MCF 10A (cell line): ENCODE results near the gene GPSM3. TPM values are rescaled to one million over a fixed set of nuclear protein-coding genes. Genes with fewer than 3 reads are reported as not detected.
"Not testable (repeated sequence)": the region's sequence is repeated elsewhere in the genome, so short reads cannot be mapped to it uniquely, and the experiment has no call there.

Source experiments
- BruUV-seq: library from RNA; stranded (reverse); fragments of 400-500 nt; replicated peaks from 2 replicates; lab custom pipeline; 2021; lab: Mats Ljungman, UMichigan
- CTCF ChIA-PET: fragments of 300-600 bp; sonication (Branson Sonifier 250); formaldehyde crosslinking; extraction: SDS; loops from one replicate; lab custom pipeline; 2021; ENCODE audit warnings: antibody characterized with exemption, inconsistent platforms; lab: Yijun Ruan, JAX
- POLR2A ChIA-PET: fragments of 300-600, 350-650 bp; sonication (Branson Sonifier 250); formaldehyde crosslinking; extraction: SDS; loops from one replicate; lab custom pipeline; 2020; ENCODE audit warnings: antibody characterized with exemption, inconsistent platforms; lab: Yijun Ruan, JAX
- DNase-seq: peaks from one replicate; pipeline ENCODE4 v3.0.0-alpha.2; 2018; ENCODE audit not compliant: unreplicated experiment
- H3K27ac Mint-ChIP-seq: one replicate; pipeline ENCODE4 v1.8.0; 2022; ENCODE audit warnings: mild to moderate bottlenecking, low read depth, mixed read lengths; ENCODE audit not compliant: unreplicated experiment
- H3K27me3 Mint-ChIP-seq: one replicate; pipeline ENCODE4 v1.8.0; 2022; ENCODE audit warnings: mixed read lengths; ENCODE audit not compliant: insufficient read depth, unreplicated experiment
- H3K36me3 Mint-ChIP-seq: one replicate; pipeline ENCODE4 v1.8.0; 2022; ENCODE audit warnings: mild to moderate bottlenecking, moderate library complexity, mixed read lengths; ENCODE audit not compliant: insufficient read depth, unreplicated experiment
- H3K4me1 Mint-ChIP-seq: one replicate; pipeline ENCODE4 v1.8.0; 2022; ENCODE audit warnings: mixed read lengths; ENCODE audit not compliant: insufficient read depth, unreplicated experiment
- H3K4me3 Mint-ChIP-seq: one replicate; pipeline ENCODE4 v1.8.0; 2022; ENCODE audit warnings: mild to moderate bottlenecking, moderate library complexity, mixed read lengths; ENCODE audit not compliant: unreplicated experiment
- H3K9me3 Mint-ChIP-seq: one replicate; pipeline ENCODE4 v1.8.0; 2022; ENCODE audit warnings: mixed read lengths; ENCODE audit not compliant: unreplicated experiment
- intact Hi-C: fragments of 100-400 bp; cut with micrococcal nuclease; formaldehyde crosslinking; loops from 2 replicates; pipeline ENCODE4 v1.14.1; 2022
- total RNA-seq: library from RNA; stranded (reverse); gene quantifications from 2 replicates; pipeline ENCODE4 v1.2.3, GENCODE V29; 2022
- TF ChIP-seq, protein P1 (sequence below): fragments of 200-600 bp; IDR thresholded peaks from one replicate; pipeline ENCODE4 v1.8.0; 2022; ENCODE audit warnings: antibody characterized with exemption, mild to moderate bottlenecking; ENCODE audit not compliant: unreplicated experiment

GPSM3 gene
- total RNA-seq, 1 experiment from 2014 or later, result 0.84 TPM

DNA sequence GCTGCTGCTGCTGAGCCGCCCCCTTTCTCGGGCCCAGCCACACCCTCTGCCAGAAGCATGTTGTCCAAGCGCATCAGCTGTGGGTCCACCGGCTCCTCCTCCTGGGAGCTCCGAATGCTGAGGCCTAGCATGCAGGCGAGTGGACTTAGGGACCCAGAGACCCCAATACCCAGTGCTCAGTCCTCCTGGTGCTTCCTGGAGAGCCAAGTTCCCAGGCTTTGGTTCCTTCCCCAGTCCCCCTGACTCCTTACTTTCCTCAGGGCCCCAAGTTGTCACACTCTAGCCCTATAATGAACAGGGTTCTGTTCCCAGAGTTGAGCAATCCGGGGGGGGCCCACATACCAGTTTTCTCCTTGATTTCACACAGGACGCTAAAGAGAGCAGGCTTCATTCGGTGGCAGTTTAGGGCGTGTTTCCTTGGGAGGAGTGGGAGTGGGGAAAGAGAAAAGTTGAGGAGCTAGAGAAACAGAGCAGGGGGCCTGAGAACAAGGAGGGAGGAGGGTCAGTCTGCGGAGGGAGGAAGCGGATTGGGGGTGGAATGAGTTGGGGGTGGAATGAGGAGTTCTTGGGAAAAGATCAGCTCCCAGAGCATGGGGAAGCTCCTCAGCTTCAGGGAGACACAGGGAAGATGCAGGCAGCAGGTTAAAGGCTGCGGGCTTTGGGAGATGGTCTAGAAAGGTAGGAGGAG is 3.9 kb downstream of the GPSM3 start:
- Mint-ChIP-seq H3K4me1 (peaks cover 24% of the 10 kb centered on the region), H3K4me3 (peak overlapping the region; percentile 83), H3K36me3 (peaks cover 43% of the 10 kb centered on the region), H3K9me3 (no peaks in the 10 kb centered on the region), H3K27me3 (no peaks in the 10 kb centered on the region), H3K27ac (peak overlapping the region; percentile 86)
- TSS peak; percentile 19 for BruUV-seq
- no peak for DNase-seq
- ChIA-PET POLR2A (interaction anchor here (0.5 to 3.2 kb wide), 9 partner anchors 9 to 567 kb away, joined by 3 to 78 read pairs (median 3); partner anchors contain the start of genes AGPAT1, ATF6B, FKBPL and RNF5), CTCF (interaction anchor here (0.6 kb wide), 1 partner anchor 667 kb away, joined by 3 read pairs; no protein-coding TSS in a partner anchor)
- TF ChIP-seq, protein P1, sequence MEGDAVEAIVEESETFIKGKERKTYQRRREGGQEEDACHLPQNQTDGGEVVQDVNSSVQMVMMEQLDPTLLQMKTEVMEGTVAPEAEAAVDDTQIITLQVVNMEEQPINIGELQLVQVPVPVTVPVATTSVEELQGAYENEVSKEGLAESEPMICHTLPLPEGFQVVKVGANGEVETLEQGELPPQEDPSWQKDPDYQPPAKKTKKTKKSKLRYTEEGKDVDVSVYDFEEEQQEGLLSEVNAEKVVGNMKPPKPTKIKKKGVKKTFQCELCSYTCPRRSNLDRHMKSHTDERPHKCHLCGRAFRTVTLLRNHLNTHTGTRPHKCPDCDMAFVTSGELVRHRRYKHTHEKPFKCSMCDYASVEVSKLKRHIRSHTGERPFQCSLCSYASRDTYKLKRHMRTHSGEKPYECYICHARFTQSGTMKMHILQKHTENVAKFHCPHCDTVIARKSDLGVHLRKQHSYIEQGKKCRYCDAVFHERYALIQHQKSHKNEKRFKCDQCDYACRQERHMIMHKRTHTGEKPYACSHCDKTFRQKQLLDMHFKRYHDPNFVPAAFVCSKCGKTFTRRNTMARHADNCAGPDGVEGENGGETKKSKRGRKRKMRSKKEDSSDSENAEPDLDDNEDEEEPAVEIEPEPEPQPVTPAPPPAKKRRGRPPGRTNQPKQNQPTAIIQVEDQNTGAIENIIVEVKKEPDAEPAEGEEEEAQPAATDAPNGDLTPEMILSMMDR, result no peak
- intact Hi-C loops, result no loop called here

DNA sequence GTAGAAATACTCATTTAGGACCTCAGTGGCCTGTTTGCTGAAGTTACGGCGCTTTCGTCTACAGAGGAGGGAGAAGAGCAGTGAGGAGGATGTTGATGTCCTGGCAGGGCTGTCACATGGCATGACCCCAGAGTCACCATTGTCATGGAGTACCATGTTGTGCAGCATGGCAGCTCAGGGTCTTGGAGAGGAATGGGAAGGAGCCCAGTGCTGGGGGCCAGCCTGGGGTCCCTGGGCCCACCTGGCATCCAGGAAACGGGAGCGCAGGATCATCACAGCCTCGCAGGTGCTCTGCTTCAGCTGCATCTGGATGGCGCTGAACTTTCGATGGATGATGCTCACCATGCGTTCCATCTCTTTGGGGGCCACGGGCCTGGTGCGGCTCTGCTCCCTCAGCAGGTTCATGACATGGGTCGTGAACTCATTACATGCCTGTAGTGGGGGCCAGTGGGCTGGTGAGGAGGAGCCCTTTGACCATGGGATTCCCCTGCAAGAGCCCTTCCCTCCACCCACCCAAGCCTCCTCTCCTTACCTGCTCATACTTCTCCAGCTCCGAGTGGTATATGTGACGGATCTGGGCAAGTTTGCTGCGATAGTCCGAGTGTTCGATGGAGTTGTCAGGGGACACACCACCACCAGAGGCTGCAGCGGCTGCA is 4.6 kb downstream of the GPSM3 start:
- CTCF ChIA-PET, BruUV-seq, intact Hi-C loops, H3K9me3 Mint-ChIP-seq, H3K4me3 Mint-ChIP-seq, H3K27me3 Mint-ChIP-seq, DNase-seq: not testable (repeated sequence)
- peak overlapping the region; percentile 7 for H3K27ac Mint-ChIP-seq
- POLR2A ChIA-PET, result interaction anchor here (0.5 to 3.2 kb wide), 9 partner anchors 8 to 784 kb away, joined by 3 to 78 read pairs (median 7); partner anchors contain the start of genes AGPAT1, ATF6B and RNF5
- peaks cover 45% of the 10 kb centered on the region for H3K36me3 Mint-ChIP-seq
- H3K4me1 Mint-ChIP-seq, result peaks cover 21% of the 10 kb centered on the region

DNA sequence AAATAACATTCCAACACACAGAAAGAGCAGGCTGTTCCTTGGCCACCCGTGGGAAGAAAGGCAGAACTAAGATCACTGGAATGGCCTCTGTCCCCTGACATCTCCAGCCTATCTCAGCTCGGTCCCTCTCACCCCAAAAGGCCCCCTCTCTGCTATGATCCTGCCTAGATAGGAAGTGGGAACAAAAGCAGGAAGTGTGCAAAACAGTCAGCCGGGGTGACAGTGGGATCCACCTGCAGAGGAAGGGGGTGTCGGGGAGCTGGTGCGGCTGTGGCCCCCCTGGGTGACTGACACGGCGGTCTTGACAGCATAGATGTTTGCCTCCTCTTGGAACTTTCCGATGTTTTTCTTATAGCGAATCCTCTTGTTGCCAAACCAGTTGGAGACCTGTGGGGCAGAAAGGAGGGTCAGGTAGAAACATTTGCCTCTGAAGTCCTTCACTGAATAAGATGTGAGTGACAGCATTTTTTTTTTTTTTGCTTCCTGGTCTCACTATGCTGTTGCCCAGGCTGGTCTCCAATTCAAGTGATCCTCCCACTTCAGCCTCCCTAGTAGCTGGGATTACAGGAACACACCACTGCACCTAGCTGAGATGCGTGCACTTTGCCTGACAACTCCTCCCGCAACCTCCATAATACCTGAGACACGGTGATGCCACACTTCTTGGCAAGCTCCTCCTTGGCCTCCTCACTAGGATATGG is 5.3 kb downstream of the GPSM3 start:
- no peaks in the 10 kb centered on the region for H3K9me3 Mint-ChIP-seq
- H3K4me3 Mint-ChIP-seq, result no peak overlapping the region
- intact Hi-C loops, result no loop called here
- no peaks in the 10 kb centered on the region for H3K27me3 Mint-ChIP-seq
- ChIA-PET POLR2A (interaction anchor here (1.2 to 2.9 kb wide), 4 partner anchors 9 to 784 kb away, joined by 3 to 19 read pairs (median 8); partner anchors contain the start of genes ATF6B and RNF5), CTCF (no interaction called here)
- peaks cover 21% of the 10 kb centered on the region for H3K4me1 Mint-ChIP-seq
- TF ChIP-seq, protein P1, result no peak
- DNase-seq, result no peak
- BruUV-seq, result no TSS peak
- peaks cover 45% of the 10 kb centered on the region for H3K36me3 Mint-ChIP-seq
- H3K27ac Mint-ChIP-seq, result peak overlapping the region; percentile 7

DNA sequence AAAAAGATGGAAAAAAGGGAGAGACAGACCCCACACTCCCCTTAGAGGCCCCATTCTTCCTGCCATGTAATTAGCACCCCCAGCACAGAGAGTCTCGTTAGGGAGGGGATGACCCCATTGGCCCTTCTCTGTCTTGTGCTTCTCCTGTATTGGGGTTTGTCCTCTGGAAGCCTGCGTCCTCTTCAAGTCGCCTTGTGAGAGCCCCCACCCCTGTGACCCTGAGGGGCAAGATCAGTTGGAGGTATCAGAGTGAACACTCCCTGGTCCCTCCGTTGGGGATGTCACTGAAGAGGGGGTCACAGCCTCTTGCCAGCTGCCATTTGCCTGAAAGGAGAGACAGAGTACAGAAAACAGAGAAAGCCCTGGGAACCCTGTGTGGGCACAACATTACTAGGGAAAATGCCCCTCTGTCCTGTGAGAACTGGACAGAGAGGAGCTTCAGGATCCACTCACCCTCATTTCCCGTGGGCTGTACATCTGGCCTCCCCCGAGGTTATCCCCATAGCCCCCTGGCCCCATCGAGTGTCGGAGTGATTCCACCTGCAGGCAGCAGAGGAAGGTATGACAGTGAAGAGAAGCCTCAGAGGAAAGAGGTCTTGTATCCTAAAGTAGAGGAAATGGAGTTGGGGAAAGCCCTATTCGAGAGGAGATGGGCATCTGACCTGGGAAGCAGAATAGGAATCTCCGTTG is 6.1 kb downstream of the GPSM3 start:
- H3K4me3 Mint-ChIP-seq, H3K27me3 Mint-ChIP-seq, intact Hi-C loops, H3K9me3 Mint-ChIP-seq, H3K27ac Mint-ChIP-seq, DNase-seq, CTCF ChIA-PET, BruUV-seq: not testable (repeated sequence)
- peaks cover 52% of the 10 kb centered on the region for H3K36me3 Mint-ChIP-seq
- POLR2A ChIA-PET, result interaction anchor here (0.6 to 2.9 kb wide), 4 partner anchors 9 to 1026 kb away, joined by 3 to 19 read pairs (median 6); partner anchors contain the start of gene RNF5
- H3K4me1 Mint-ChIP-seq, result peaks cover 25% of the 10 kb centered on the region

DNA sequence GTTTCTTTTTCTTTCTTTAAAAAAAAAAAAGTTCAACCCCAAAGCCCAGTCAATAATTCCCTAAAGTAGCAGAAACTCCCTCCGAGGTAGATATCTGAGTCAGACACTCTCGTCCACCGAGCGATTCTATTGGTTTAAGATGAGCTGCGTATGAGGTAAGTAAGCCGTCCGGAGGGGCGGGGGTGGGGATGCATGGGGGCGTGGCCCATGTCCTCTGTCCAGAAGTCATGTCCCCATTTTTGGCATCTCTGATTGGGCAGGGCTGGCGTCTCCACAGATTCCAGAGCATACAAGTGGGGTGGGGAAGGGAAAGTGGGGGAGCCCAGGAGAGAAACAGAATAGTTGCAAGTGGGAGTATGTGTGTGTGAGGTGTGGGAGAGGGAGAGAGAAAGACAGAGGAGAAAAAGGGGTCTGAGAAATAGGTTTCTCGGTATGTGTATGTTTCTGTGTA is 6.7 kb downstream of the GPSM3 start:
- H3K4me3 Mint-ChIP-seq, intact Hi-C loops, BruUV-seq, H3K27me3 Mint-ChIP-seq, H3K27ac Mint-ChIP-seq, CTCF ChIA-PET, H3K9me3 Mint-ChIP-seq: not testable (repeated sequence)
- peak; percentile 87 for DNase-seq
- Mint-ChIP-seq H3K4me1 (peaks cover 29% of the 10 kb centered on the region), H3K36me3 (peaks cover 55% of the 10 kb centered on the region)
- POLR2A ChIA-PET, result interaction anchor here (0.6 to 2.9 kb wide), 2 partner anchors 8 to 1026 kb away, joined by 4 to 19 read pairs; partner anchors contain the start of gene RNF5
